Measurements from ENCODE around the gene FRMD3. TPM values are rescaled to one million over a fixed set of nuclear protein-coding genes. Genes with fewer than 3 reads are reported as not detected.

Gene FRMD3
- total and polyA plus RNA-seq, 2 donors (not counting 1 experiment from before 2014, with no cell fraction given), result 0.19 to 0.66 TPM

DNA sequence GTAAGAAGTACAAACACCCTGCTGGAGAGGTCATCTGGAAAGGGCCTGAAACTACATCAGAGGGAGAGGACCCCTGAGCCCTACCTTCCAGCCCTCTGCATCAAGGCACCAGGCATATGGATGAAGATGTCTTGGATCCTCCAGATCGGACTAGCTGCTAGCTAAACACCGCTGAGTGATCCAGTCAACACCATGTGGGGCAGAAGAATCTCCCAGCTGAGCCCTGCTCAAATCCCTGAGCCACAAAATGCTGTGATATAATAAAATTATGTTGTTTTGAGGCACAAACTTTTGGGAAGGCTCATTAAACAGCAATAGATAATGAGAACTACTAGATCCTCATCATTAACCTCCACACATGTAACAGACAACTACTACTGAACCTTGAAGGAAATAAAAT is 155.2 kb downstream of the FRMD3 start:
- H2AFZ ChIP-seq (ENCODE audit: low read length), result no peak overlapping the region
- TF ChIP-seq, protein P1, sequence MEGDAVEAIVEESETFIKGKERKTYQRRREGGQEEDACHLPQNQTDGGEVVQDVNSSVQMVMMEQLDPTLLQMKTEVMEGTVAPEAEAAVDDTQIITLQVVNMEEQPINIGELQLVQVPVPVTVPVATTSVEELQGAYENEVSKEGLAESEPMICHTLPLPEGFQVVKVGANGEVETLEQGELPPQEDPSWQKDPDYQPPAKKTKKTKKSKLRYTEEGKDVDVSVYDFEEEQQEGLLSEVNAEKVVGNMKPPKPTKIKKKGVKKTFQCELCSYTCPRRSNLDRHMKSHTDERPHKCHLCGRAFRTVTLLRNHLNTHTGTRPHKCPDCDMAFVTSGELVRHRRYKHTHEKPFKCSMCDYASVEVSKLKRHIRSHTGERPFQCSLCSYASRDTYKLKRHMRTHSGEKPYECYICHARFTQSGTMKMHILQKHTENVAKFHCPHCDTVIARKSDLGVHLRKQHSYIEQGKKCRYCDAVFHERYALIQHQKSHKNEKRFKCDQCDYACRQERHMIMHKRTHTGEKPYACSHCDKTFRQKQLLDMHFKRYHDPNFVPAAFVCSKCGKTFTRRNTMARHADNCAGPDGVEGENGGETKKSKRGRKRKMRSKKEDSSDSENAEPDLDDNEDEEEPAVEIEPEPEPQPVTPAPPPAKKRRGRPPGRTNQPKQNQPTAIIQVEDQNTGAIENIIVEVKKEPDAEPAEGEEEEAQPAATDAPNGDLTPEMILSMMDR (conservative IDR thresholded peaks at IDR 0.05 in 1 of 2, IDR thresholded peaks at IDR 0.05 in 1 of 2; ENCODE audit: low read depth in 1 of 2, low read length in 2 of 2), result no peak
- no peak for TF ChIP-seq EZH2 (IDR thresholded peaks at IDR 0.05; ENCODE audit: low read length, missing control alignments)

DNA sequence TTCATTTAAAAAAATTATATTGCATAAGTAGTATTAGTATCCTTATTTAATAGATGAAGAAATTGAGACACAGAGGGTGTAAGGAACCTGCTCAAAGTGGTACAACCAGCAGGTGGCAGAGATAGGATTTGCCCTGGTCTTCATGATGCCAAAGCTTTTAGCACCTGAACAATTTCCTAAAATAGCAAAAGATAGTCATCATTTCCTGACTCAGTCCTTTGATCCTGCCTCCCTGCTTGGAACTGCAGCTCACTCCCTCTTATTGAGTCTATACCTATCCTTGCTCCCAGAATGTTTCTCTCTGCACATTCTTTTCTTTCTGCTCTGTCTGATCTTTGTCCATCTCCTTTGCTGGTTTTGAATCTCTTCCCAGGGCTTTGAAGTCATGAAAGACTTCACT is 155.8 kb downstream of the FRMD3 start:
- DNase-seq (ENCODE audit: low read depth in 2 of 2), result no peak
- Histone ChIP-seq H3K9me3 (ENCODE audit: control insufficient read depth, insufficient read depth, low read depth, low read length) (no peaks in the 10 kb centered on the region), H3K4me1 (ENCODE audit: control insufficient read depth, extremely low read depth, insufficient read depth, low read length) (no peaks in the 10 kb centered on the region), H3K4me2 (ENCODE audit: extremely low read depth, insufficient read depth, low read length) (no peak overlapping the region), H3K27me3 (ENCODE audit: control insufficient read depth, insufficient read depth, low read length) (no peaks in the 10 kb centered on the region), H3K9ac (ENCODE audit: insufficient read depth, low read length) (no peak overlapping the region), H3K27ac (ENCODE audit: insufficient read depth, low read length) (no peak overlapping the region), H2AFZ (ENCODE audit: low read length) (no peak overlapping the region), H3K4me3 (replicated peaks in 1 of 4; ENCODE audit: control extremely low read depth in 1 of 4, insufficient read depth in 1 of 4, low read depth in 3 of 4, low read length in 4 of 4) (no peak overlapping the region), H3K79me2 (ENCODE audit: control insufficient read depth, insufficient read depth, low read length) (no peaks in the 10 kb centered on the region), H3K36me3 (ENCODE audit: control insufficient read depth, insufficient read depth, low read length) (no peaks in the 10 kb centered on the region), H4K20me1 (ENCODE audit: control insufficient read depth, extremely low read depth, insufficient read depth, low read length) (no peaks in the 10 kb centered on the region)
- TF ChIP-seq, protein P1 (conservative IDR thresholded peaks at IDR 0.05 in 1 of 2, IDR thresholded peaks at IDR 0.05 in 1 of 2; ENCODE audit: low read depth in 1 of 2, low read length in 2 of 2), result no peak
- TF ChIP-seq EZH2 (IDR thresholded peaks at IDR 0.05; ENCODE audit: low read length, missing control alignments), result no peak

More for the DNA sequence above, 155.2 kb downstream of the FRMD3 start:
- H3K79me2 ChIP-seq (ENCODE audit: control insufficient read depth, insufficient read depth, low read length), result no peaks in the 10 kb centered on the region
- no peaks in the 10 kb centered on the region for H3K9me3 ChIP-seq (ENCODE audit: control insufficient read depth, insufficient read depth, low read depth, low read length)
- DNase-seq (ENCODE audit: low read depth in 2 of 2), result no peak
- no peak overlapping the region for H3K4me3 ChIP-seq (replicated peaks in 1 of 4; ENCODE audit: control extremely low read depth in 1 of 4, insufficient read depth in 1 of 4, low read depth in 3 of 4, low read length in 4 of 4)
- no peaks in the 10 kb centered on the region for H4K20me1 ChIP-seq (ENCODE audit: control insufficient read depth, extremely low read depth, insufficient read depth, low read length)
- no peak overlapping the region for H3K4me2 ChIP-seq (ENCODE audit: extremely low read depth, insufficient read depth, low read length)
- H3K9ac ChIP-seq (ENCODE audit: insufficient read depth, low read length), result no peak overlapping the region
- H3K36me3 ChIP-seq (ENCODE audit: control insufficient read depth, insufficient read depth, low read length), result no peaks in the 10 kb centered on the region
- H3K4me1 ChIP-seq (ENCODE audit: control insufficient read depth, extremely low read depth, insufficient read depth, low read length), result no peaks in the 10 kb centered on the region
- no peak overlapping the region for H3K27ac ChIP-seq (ENCODE audit: insufficient read depth, low read length)
- no peaks in the 10 kb centered on the region for H3K27me3 ChIP-seq (ENCODE audit: control insufficient read depth, insufficient read depth, low read length)

DNA sequence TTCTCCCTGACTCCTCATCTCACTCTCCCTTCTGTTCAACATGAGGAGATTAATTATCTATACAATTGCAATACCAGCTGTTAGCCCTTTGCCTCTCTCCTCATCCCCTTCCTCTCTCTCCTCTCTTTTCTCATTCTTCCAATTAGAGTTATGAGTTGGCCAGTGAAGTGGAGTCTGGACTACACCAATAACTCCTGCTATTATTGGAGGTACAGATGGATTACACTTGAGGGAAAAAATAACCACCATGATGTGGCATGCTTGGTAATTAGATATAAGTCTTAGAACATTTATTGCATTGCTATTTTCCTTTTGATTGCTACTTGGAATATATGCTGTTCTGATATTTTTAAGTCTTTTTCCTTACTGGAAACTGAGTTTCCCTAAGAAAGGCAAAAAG is 159.2 kb downstream of the FRMD3 start:
- H3K4me2 ChIP-seq (ENCODE audit: extremely low read depth, insufficient read depth, low read length), result no peak overlapping the region
- no peaks in the 10 kb centered on the region for H3K9me3 ChIP-seq (ENCODE audit: control insufficient read depth, insufficient read depth, low read depth, low read length)
- no peaks in the 10 kb centered on the region for H4K20me1 ChIP-seq (ENCODE audit: control insufficient read depth, extremely low read depth, insufficient read depth, low read length)
- H3K4me1 ChIP-seq (ENCODE audit: control insufficient read depth, extremely low read depth, insufficient read depth, low read length), result no peaks in the 10 kb centered on the region
- no peaks in the 10 kb centered on the region for H3K36me3 ChIP-seq (ENCODE audit: control insufficient read depth, insufficient read depth, low read length)
- H3K27ac ChIP-seq (ENCODE audit: insufficient read depth, low read length), result no peak overlapping the region
- no peak overlapping the region for H3K4me3 ChIP-seq (replicated peaks in 1 of 4; ENCODE audit: control extremely low read depth in 1 of 4, insufficient read depth in 1 of 4, low read depth in 3 of 4, low read length in 4 of 4)
- TF ChIP-seq, protein P1 (conservative IDR thresholded peaks at IDR 0.05 in 1 of 2, IDR thresholded peaks at IDR 0.05 in 1 of 2; ENCODE audit: low read depth in 1 of 2, low read length in 2 of 2), result no peak
- no peak for TF ChIP-seq EZH2 (IDR thresholded peaks at IDR 0.05; ENCODE audit: low read length, missing control alignments)
- no peak for DNase-seq (ENCODE audit: low read depth in 2 of 2)
- H2AFZ ChIP-seq (ENCODE audit: low read length), result no peak overlapping the region
- H3K79me2 ChIP-seq (ENCODE audit: control insufficient read depth, insufficient read depth, low read length), result no peaks in the 10 kb centered on the region
- no peak overlapping the region for H3K9ac ChIP-seq (ENCODE audit: insufficient read depth, low read length)
- H3K27me3 ChIP-seq (ENCODE audit: control insufficient read depth, insufficient read depth, low read length), result no peaks in the 10 kb centered on the region

Measured in fibroblast of lung (primary cell).